Endothelial cell of umbilical vein (primary cell): ENCODE data around the gene VCAN.

ENCODE experiments used
- CTCF ChIP-seq, 2 donors: IDR thresholded peaks; 1 replicate in 1 of 2; 2 replicates in 1 of 2; pipeline ENCODE4 v1.5.1; 2011; ENCODE audit warnings: low read length in 2 of 2, mild to moderate bottlenecking in 2 of 2, moderate library complexity in 2 of 2, control low read depth in 1 of 2, inconsistent platforms in 1 of 2, low read depth in 1 of 2; ENCODE audit not compliant: insufficient read depth in 1 of 2; ENCODE audit errors: extremely low read depth in 1 of 2
- EZH2 ChIP-seq: IDR thresholded peaks from 2 replicates; pipeline ENCODE4 v1.6.1; 2012; ENCODE audit warnings: borderline replicate concordance, low read depth, mild to moderate bottlenecking, moderate library complexity, low read length, inconsistent platforms; ENCODE audit not compliant: severe bottlenecking
- GATA2 ChIP-seq: IDR thresholded peaks from 2 replicates; pipeline ENCODE4 v1.7.0; 2011; ENCODE audit warnings: low read depth, mild to moderate bottlenecking, moderate library complexity, mixed read lengths, low read length; ENCODE audit not compliant: insufficient read length, insufficient read depth
- JUN ChIP-seq: IDR thresholded peaks from 2 replicates; pipeline ENCODE4 v1.6.1; 2011; ENCODE audit warnings: borderline replicate concordance, low read depth; ENCODE audit not compliant: insufficient read length, insufficient read depth
- MYC ChIP-seq: IDR thresholded peaks from one replicate; pipeline ENCODE4 v1.6.1; 2011; ENCODE audit warnings: mild to moderate bottlenecking, low read depth, low read length
- POLR2A ChIP-seq: IDR thresholded peaks from 2 replicates; pipeline ENCODE4 v1.6.1; 2012; ENCODE audit warnings: low read depth, mild to moderate bottlenecking, control low read depth, low read length
- POLR2AphosphoS5 ChIP-seq: IDR thresholded peaks from 2 replicates; pipeline ENCODE4 v1.6.1; 2012; ENCODE audit warnings: low read depth, mild to moderate bottlenecking, control low read depth, low read length, moderate library complexity; ENCODE audit not compliant: insufficient read depth
- TF ChIP-seq, protein P1 (sequence below): IDR thresholded peaks from 2 replicates; pipeline ENCODE4 v1.6.1; 2011; ENCODE audit not compliant: insufficient read depth, insufficient read length

DNA sequence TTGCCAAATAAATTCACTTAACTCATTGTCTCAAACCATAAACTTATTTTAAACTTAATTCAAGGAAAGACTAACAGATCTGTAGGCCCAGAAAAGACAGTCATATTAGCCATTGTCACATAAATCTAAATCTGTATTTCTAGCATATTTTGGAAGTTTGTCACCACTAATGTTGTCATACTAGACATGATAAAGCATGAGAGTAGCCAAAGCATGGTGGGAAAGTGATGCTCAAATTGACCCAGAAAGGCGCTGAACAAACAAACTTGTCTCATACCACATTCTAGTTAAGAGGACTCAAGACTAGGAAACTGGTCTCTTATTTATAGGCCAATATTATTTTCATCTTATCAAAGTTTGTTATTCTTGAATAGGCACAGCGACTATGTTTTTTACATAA lies 99.4 kb downstream of the VCAN start:
- TF ChIP-seq CTCF (IDR thresholded peaks at IDR 0.05; ENCODE audit: extremely low read depth in 1 of 2, insufficient read depth in 1 of 2, low read depth in 1 of 2, low read length in 2 of 2) = no peak
- no peak for TF ChIP-seq POLR2AphosphoS5
- no peak for TF ChIP-seq POLR2A
- TF ChIP-seq, protein P1, sequence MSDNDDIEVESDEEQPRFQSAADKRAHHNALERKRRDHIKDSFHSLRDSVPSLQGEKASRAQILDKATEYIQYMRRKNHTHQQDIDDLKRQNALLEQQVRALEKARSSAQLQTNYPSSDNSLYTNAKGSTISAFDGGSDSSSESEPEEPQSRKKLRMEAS = no peak
- no peak for TF ChIP-seq GATA2
- TF ChIP-seq EZH2 = no peak
- no peak for TF ChIP-seq JUN
- TF ChIP-seq MYC = no peak
